ENCODE measurements around the gene HSD17B12.
A peak's percentile ranks its signal among the peaks of the same experiment; 100 is the strongest.

Gene HSD17B12

DNA sequence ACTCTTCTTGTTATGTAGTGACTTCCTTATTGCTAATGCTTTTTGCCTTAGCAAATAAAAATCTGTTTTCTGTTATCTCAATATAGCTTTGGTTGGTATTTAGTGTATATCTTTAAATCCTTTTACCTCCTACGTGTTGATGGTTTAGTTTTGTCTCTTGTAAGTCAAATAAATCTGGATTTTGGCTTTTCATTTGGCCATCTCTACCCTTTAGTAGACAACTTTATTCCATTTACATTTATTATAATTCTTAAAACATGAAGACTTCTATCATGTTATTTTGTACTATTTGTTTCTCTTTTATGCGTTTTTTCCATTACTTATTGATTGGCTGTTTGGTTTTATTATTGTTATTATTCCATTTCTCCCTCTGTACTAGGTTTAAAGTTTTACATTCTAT is 180.6 kb downstream of the HSD17B12 start:
- DNase-seq (ENCODE audit: low read depth in 1 of 2, low spot score in 1 of 2) = no peak

DNA sequence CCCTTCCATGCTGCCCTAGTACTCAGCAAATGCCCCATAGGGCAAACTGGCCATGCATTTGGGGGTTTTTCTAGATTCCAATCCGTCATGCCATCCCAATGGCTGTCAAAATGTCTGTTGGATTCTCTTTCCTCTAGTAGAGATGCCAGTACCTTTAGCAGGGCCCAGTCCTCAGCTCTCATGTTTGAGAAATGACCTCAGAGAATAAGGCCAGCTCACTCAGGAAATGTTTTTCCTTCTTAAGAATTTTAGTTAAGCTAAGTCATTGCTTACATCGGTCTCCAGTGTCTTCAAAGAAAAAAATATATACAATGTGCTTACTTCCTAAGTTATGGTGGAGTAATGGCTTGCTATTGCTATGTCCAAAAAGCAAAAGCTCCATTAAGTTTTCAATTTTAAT is 186.0 kb downstream of the HSD17B12 start:
- DNase-seq (ENCODE audit: low read depth in 1 of 2, low spot score in 1 of 2) = no peak

DNA sequence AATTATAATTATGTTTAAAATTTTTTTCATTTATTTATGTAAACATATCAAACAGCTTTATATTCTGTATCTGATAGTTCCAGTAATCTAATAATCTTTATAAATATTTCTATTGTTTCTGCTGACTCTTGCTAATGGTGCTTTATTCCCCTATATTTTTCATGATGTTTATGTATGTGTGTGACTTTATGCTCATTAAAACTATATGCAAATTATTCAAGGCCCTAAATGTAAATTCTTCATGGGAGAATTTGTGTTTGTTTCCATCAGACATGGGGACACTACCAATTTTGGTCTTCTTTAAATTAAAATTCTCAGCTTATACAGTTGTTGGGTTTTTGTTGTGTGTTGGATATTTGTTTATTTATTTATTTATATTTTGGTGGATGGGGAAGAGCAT is 186.4 kb downstream of the HSD17B12 start:
- no peak for DNase-seq (ENCODE audit: low read depth in 1 of 2, low spot score in 1 of 2)

DNA sequence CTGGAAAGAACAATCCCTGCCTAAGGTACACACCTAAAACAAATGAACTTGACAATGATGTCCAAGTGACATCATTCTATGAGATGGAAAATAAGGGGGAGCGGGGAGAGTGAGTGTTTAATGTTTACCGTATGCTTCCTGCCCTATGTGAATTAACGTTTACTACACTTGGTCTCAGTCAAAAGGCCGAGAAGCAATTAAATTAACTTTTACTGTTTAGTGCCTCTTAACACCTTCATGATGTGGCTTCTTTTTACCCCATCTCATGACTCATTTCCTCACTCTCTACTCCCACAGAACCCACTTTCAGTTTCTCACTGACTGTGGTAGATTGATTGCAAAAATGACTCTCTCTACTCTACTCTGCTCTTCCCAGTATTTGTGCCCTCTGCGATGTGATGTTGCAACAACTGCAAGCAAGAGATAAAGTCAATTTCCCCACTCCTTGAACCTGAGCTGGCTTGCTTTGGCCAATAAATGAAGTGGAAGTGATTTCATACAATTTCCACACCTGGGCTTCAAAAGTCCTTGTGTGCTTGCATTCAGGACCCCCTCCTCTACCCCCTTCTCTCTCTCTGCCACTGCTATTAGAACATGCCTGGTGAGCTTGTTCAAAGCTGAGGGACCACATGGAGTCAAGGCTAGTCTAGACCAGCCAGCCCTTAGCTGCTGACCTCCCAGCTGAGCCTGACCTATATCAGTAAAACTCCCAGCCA is 188.5 kb downstream of the HSD17B12 start:
- peak in 1 of 2 donors; percentile 5 for DNase-seq (ENCODE audit: low read depth in 1 of 2, low spot score in 1 of 2)

DNA sequence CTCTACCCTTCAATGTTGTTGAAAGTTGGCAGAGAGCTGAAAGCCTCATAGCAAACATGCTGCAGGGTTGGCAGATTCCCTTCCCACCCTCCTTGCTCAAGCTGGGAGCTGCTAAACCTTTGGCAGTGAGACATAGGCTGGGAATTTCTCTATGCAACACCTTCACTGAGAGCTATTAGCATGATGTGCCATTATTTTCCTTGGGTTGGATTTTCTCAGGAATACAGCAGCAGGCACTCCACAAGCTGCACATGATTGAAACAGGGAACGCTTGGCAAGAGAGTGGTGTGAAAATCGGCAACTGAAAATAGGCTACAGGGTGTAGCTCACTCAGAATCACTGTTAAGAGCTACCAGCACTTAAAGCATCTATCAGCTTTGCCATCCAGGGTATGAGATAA is 190.5 kb downstream of the HSD17B12 start:
- DNase-seq (ENCODE audit: low read depth in 1 of 2, low spot score in 1 of 2) = no peak

DNA sequence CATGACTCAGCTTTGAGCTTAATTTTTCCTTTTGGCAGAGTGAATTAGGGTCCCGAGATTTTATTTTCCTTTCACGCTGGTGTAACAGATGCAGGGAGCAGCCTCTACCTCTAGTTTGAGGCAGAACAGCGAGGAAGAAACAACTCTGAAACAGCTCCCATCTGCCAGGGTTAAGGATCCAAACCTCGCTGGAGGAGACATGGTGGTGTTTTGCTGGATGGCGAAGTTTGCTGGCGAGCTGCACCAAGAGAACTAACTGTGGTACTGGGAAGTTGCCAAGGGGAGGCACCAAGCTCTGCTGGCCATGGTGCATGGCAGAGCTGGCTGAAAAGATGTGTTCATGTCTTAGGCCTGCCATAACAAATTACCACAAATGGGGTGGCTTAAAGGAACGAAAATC is 192.5 kb downstream of the HSD17B12 start:
- DNase-seq (ENCODE audit: low read depth in 1 of 2, low spot score in 1 of 2) = no peak

DNA sequence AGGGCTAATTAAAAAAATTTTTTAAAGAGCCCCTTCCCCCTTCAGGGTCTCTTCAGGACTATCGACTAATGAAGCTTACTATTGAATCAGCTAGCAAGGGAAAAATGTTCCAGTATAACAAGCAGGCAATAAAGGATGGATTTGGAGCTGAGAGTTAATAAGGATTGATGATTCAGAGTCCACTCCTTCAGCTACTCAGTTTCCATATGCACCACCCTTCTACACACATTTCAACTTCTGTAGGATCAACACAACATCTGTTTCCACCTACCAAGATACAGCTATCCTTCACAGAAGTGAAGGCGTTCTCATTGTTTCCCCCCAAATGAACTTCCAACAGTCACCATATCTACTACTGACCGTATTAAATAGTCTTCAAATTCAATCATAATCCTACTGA is 193.5 kb downstream of the HSD17B12 start:
- no peak for DNase-seq (ENCODE audit: low read depth in 1 of 2, low spot score in 1 of 2)

DNA sequence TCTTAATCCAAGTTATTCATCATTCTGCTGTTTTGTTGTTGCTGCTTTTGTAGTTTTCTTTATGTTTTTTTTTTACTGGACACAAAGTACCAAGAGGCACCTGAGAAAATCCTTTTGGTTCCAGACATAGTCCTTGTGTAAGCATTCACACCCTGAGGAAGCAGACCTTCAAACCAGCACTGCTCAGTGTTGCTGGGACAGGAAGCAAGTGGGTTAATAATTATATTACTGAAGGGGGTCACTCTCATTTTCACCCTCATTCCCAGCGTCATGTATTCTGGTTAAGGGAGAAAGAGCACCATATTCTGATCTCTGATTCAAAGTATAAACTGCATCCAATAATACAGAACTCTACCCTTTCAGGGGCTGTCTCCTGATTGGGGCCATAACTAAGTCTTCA is 194.2 kb downstream of the HSD17B12 start:
- DNase-seq (ENCODE audit: low read depth in 1 of 2, low spot score in 1 of 2) = no peak

DNA sequence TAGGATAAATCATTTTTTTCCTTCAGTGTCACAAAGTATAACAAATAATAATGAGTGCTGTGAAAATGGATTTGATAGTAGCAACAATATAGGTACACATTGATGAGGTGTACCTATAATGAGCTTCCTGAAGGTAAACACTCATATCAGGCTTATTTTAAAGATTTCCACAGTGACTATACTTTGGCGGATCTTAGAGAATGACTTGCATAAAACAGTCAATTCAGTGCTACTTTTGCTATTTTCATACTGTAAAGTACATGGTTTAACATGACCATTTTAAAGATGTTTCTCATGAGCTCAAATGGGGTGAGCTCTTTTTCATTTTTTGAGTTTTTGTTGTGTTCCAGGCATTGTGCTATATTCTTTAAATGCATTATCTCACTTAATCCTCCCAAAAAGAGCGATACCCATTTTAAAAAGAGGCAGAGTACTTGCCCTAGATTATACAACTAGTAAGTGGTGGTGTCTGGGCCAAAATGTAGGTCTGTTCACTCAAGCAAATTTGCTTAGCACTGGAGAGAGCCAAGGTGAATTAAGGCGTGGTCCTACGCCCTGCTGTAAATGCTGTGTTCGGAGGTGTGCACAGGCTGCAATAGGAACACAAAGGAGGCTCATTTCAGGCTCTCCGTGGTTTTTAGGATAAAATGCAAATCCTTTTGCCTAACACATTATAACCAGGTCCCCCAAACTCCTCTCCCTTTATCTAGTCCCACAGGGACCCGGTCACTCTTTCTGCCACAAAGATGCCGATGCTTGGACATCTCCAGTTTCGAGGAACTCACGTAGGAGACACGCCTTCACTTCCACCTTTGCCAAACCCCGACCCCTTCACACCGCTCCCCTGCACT is 199.5 kb downstream of the HSD17B12 start:
- no peak for DNase-seq (ENCODE audit: low read depth in 1 of 2, low spot score in 1 of 2)

DNA sequence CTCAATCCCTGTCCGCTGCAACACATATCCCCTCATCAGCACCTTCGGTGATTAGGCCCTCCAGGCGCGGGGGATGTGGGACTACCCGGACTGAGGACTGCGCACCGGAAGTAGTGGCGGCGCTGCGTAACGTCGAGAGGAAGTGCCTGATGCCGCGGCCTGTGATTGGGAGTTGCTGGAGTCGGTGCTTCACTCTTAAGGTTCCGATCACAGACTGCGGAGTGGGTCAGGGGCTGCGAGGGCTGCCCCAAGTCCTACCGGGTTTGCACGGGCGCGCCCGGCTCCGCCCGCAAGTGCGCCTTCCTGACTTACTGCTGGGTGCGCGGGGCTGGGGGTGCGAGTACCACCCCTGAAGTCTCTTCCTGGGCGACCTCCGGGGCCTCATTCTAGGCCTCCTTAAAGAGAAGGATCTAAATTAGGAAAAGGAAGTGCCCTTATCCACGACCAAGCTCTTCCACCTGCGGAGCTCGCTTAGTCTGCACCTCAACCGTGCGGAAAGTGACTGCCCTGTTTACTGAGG is 200.2 kb downstream of the HSD17B12 start, which contains the start of gene ALKBH3:
Gene ALKBH3, plus strand, starts transcription at position 192 of the 520 bp plus-strand sequence. CDS start 1,822 bp downstream, outside the sequence.
- DNase-seq (ENCODE audit: low read depth in 1 of 2, low spot score in 1 of 2) = peak; percentile 81 to 85

DNA sequence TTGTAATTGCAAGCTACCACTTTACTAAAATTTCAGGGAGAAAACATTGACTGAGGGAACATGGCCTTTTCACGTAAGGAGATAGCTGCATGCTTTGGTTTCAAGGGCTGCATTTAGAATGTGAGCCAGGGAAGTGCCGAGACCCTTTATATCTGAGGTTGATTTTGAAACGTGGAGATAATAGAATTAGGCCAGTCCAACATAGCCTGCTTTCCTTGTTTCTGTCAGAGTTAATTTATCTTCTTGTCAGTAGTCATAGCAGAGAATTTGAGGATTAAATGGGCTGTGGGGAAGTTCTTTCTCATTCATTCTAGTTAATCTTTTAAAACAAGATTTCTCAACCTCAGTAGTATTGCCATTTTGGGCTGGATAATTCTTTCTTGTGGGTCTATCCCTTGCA is 212.3 kb downstream of the HSD17B12 start:
- DNase-seq (ENCODE audit: low read depth in 1 of 2, low spot score in 1 of 2) = no peak

DNA sequence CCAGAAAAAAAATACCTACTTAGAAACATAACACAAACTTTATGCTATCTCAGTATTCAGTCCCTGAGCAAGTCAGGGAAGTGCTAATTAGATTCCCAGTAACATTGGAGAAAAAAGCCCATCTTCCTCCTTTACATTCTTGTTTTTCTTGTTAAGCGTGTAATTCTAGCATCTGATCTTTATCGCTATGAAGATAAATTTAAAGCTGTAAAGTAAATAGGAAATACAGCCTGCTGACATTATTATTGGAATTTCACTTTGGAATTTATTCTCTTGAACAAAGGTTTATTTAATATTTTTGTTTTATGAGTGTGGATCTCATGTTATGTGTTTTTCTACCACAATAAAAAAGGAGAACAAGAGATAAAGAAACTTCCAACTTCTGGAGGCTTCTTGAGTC is 214.0 kb downstream of the HSD17B12 start:
- DNase-seq (ENCODE audit: low read depth in 1 of 2, low spot score in 1 of 2) = no peak

DNA sequence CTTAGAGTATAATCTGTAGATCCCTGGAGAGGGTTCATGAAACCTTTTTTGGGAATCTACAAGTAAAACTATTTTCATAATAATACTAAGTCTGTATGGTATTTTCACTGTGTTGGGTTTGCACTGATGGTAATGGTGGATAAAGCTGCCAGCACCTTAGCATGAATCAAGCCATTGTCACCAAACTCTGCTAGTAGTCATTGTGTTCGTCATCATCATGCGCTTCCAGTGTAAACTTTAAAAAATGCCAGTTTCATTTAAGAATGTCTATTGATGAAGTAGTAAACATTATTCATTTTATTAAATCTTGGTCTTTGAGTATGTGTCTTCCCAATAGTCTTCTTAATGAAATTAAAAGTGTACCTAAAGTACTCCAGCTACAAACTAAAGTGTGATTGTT is 215.1 kb downstream of the HSD17B12 start:
- no peak for DNase-seq (ENCODE audit: low read depth in 1 of 2, low spot score in 1 of 2)

DNA sequence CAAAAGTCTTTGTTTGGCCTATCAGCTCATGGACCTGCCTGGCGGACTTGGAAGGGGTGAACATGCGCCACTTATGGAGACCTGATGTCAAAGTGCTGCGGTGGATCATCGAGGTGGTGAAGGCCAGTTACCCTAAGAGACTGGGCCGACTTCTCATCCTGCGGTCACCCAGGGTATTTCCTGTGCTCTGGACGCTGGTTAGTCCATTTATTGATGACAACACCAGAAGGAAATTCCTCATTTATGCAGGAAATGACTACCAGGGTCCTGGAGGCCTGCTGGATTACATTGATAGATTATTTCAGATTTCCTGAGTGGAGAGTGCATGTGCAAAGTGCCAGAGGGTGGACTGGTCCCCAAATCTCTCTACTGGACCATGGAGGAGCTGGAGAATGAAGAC is 218.0 kb downstream of the HSD17B12 start:
- DNase-seq (ENCODE audit: low read depth in 1 of 2, low spot score in 1 of 2) = no peak

DNA sequence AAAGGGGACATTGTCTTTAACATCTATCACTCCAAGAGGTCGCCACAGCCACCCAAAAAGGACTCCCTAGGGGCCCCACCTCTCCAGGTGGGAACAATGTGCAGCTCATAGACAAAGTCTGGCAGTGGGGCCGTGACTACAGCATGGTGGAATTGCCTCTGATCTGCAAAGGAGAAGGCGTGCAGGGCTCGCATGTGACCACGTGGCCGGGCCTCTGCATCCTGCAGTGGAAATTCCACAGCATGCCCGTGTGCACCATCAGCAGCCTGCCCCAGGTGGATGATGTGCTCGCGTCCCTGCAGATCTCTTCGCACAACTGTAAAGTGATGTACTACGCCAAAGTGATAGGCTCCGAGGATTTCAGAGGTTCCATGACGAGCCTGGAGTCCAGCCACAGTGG is 218.6 kb downstream of the HSD17B12 start:
- DNase-seq (ENCODE audit: low read depth in 1 of 2, low spot score in 1 of 2) = no peak

DNA sequence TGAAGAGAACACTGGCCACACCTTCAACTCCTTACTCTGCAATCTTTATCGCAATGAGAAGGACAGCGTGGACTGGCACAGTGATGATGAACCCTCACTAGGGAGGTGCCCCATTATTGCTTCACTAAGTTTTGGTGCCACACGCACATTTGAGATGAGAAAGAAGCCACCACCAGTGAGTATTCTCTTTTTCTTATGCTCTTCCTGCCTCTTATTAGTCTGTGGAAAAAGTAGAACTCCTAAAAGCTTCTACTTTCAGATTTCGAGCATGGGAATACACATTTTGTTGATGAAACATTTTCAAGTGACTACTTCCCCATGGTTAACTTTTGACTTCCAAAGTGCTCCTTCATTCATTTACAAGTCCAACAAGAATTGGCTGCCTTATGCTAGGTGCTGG is 221.0 kb downstream of the HSD17B12 start:
- no peak for DNase-seq (ENCODE audit: low read depth in 1 of 2, low spot score in 1 of 2)

DNA sequence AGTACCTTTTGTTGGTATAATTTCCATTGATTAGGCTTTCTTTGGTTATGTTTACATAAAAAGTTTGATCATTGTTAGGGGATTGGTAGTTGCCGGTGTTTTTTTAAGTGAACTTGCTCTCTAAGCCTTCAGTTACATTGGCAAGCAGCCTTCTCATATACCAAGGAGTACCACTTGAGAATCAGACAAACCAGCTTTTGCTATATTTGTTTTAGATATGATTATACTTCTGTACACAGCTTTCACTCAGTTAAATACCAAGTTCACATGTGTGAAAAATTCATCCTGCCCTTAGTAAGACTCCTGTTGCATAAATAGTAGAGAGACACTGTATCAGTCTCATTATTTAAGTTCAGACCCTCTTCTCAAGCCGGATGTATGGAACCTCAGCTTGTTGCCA is 222.5 kb downstream of the HSD17B12 start:
- DNase-seq (ENCODE audit: low read depth in 1 of 2, low spot score in 1 of 2) = no peak

DNA sequence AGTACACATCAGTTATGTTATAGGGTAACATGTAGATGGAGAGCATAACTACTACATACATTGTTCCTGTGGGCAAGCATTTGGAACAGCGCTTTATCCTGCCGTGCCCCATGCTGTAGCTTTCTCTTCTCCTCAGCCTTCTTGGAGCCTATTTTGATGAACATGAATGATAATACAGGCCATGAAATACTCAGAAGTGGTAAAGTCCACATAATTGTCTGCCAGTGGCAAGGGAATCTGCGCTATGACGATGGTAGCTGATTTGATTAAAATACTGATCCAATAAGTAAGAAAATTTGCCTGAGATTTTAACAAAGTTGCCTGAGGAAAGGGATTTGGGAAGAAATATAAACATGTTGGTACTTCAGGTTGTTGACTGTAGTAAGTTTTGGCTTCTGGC is 223.4 kb downstream of the HSD17B12 start:
- DNase-seq (ENCODE audit: low read depth in 1 of 2, low spot score in 1 of 2) = no peak

DNA sequence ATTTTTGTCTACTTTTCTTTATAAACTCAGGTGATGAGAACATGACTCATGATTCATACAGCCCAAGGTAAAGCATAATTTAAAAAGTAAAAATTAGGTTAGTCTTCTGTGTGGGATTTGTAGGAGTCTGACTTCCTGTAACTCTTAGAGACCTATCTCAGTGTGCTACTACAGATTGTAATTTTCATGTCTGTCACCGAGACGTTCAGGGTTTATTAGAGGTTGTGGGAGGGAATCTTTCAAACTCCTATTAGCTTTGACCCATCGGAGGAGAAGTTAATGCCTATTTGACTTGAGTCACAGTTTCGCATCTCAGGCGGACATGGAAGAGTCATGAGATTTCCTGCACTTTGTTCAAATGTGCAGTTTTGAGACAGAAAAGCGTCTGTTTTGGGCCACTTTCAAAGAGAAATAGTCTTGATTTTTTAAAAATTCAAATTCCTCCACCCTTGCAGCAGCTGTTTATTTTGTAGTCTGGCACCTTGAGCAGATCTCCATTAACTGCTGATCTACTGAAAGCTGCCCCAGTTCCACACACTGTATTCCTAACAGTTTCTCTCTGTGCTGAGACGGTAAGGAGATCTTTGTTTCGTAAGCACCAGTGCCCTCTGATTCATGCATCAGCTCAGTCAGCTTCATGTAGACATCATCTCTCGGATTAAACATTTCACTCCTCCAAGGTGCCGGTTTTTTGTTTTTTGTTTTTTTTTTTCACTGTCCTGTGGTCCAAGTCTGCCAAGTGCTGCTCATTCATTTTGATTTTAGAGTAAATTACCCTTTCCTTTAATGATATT is 224.4 kb downstream of the HSD17B12 start:
- DNase-seq (ENCODE audit: low read depth in 1 of 2, low spot score in 1 of 2) = no peak

DNA sequence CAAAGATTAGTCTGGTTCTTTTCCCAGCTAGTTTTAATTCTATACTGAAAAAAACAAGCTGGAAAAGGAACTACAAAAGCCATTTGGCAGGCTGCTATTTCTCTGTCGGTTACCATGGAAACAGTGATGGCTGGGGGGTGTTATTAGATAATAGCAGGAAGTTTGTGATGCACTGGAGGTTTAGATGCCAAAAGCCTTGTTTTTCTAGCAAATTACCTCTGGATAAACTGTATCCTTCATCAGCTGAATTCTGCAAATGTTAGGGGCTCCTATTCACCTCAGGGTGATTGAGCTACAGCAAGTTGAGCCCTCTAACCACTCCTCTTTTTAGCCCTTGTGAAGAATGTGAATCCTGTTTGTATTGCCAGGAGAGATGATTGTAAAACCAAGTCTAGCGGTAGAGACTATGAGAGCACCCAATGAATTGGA is 225.3 kb downstream of the HSD17B12 start:
- no peak for DNase-seq (ENCODE audit: low read depth in 1 of 2, low spot score in 1 of 2)
